Mesendoderm (in vitro differentiated cells): ENCODE results near the gene VAPA.

Experiments
- DNase-seq: peaks from one replicate; pipeline ENCODE4 v3.0.0; 2013
- H2AK5ac ChIP-seq: 2 replicates; pipeline ENCODE4 v1.6.1; 2013; ENCODE audit warnings: low read length, inconsistent platforms
- H2BK120ac ChIP-seq: 2 replicates; pipeline ENCODE4 v1.6.1; 2013; ENCODE audit warnings: low read depth, mild to moderate bottlenecking, low read length, moderate library complexity, mixed read lengths
- H2BK15ac ChIP-seq: replicated peaks from 2 replicates; pipeline ENCODE4 v1.6.1; 2013; ENCODE audit warnings: low read depth, mild to moderate bottlenecking, moderate library complexity
- H2BK5ac ChIP-seq: 2 replicates; pipeline ENCODE4 v1.6.1; 2013; ENCODE audit warnings: low read length, inconsistent platforms
- H3K18ac ChIP-seq: 2 replicates; pipeline ENCODE4 v1.6.1; 2013; ENCODE audit warnings: mild to moderate bottlenecking, low read length, mixed read lengths
- H3K23ac ChIP-seq: one replicate; pipeline ENCODE4 v1.6.1; 2013; ENCODE audit warnings: low read length
- H3K27ac ChIP-seq: 2 replicates; pipeline ENCODE4 v1.5.1; 2013; ENCODE audit warnings: low read depth, mild to moderate bottlenecking, inconsistent platforms, low read length, moderate library complexity
- H3K27me3 ChIP-seq: 2 replicates; pipeline ENCODE4 v1.6.1; 2013; ENCODE audit warnings: low read length, control low read depth, mild to moderate bottlenecking, inconsistent platforms; ENCODE audit not compliant: insufficient read depth, poor library complexity
- H3K36me3 ChIP-seq: 2 replicates; pipeline ENCODE4 v1.6.1; 2013; ENCODE audit warnings: low read length, inconsistent platforms; ENCODE audit not compliant: control insufficient read depth, insufficient read depth
- H3K4ac ChIP-seq: one replicate; pipeline ENCODE4 v1.6.1; 2013; ENCODE audit warnings: low read depth, mild to moderate bottlenecking, low read length, moderate library complexity
- H3K4me1 ChIP-seq: 2 replicates; pipeline ENCODE4 v1.6.1; 2013; ENCODE audit warnings: low read depth, low read length, inconsistent platforms; ENCODE audit not compliant: control insufficient read depth
- H3K4me2 ChIP-seq: 2 replicates; pipeline ENCODE4 v1.6.1; 2013; ENCODE audit warnings: low read length
- H3K4me3 ChIP-seq: 2 replicates; pipeline ENCODE4 v1.5.1; 2013; ENCODE audit warnings: mild to moderate bottlenecking, low read length
- H3K56ac ChIP-seq: one replicate; pipeline ENCODE4 v1.6.1; 2013; ENCODE audit warnings: low read length
- H3K79me1 ChIP-seq: 2 replicates; pipeline ENCODE4 v1.6.1; 2013; ENCODE audit warnings: low read length, inconsistent platforms
- H3K79me2 ChIP-seq: 2 replicates; pipeline ENCODE4 v1.6.1; 2013; ENCODE audit warnings: mild to moderate bottlenecking, low read length; ENCODE audit not compliant: control insufficient read depth, insufficient read depth
- H3K9ac ChIP-seq: 2 replicates; pipeline ENCODE4 v1.6.1; 2013; ENCODE audit warnings: low read length, inconsistent platforms
- H4K5ac ChIP-seq: one replicate; pipeline ENCODE4 v1.6.1; 2013; ENCODE audit warnings: low read length
- H4K8ac ChIP-seq: one replicate; pipeline ENCODE4 v1.6.1; 2013; ENCODE audit warnings: low read depth, mild to moderate bottlenecking, control low read depth, low read length, moderate library complexity
- whole genome bisulfite sequencing: extraction: QIAGEN DNeasy Blood & Tissue Kit; methylation state at CpG from one replicate; pipeline ENCODE4 v1.1.7; 2013; ENCODE audit warnings: low lambda C conversion rate, missing lambda C conversion rate; ENCODE audit not compliant: insufficient coverage; ENCODE audit errors: extremely low coverage; 5-methylcytosine and 5-hydroxymethylcytosine counted together

Gene VAPA

DNA sequence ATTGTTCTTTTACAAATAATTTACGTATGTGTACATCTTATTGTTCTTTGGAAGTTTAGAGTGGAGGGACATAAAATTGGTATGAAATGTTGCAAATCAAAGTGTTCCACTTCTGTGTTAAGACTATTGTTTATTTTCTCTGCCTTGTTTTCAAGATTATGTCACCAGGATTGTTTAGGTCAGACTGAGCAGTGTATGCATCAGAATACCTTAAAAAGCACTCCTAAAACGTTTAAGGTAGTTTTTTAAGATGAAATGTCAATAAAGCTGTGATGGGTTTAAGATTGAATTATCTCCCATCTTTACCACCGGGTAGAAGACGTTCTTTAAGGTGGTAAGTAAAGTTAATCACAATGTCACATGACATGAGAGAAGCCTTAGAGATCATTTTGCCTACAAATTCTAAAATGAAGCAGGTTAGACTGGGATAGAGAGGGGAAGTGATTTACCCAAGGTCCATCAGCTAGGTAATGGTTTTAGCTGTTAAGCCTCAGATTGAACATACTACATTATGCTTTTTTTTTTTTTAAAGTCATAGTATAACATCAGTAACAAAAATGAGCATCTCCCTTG is 10.6 kb downstream of the VAPA start:
- H3K56ac ChIP-seq: no peak overlapping the region
- H3K4me1 ChIP-seq: peaks cover 2% of the 10 kb centered on the region
- no peak overlapping the region for H2BK15ac ChIP-seq
- no peak overlapping the region for H2AK5ac ChIP-seq
- no peak overlapping the region for H3K18ac ChIP-seq
- H3K4me2 ChIP-seq: no peak overlapping the region
- H3K9ac ChIP-seq: no peak overlapping the region
- H4K5ac ChIP-seq: no peak overlapping the region
- no peak overlapping the region for H3K4me3 ChIP-seq
- H3K23ac ChIP-seq: no peak overlapping the region
- no peak overlapping the region for H3K4ac ChIP-seq
- no peak overlapping the region for H2BK5ac ChIP-seq
- no peak for DNase-seq
- no peak overlapping the region for H3K27ac ChIP-seq
- H3K36me3 ChIP-seq: no peaks in the 10 kb centered on the region
- no peaks in the 10 kb centered on the region for H3K27me3 ChIP-seq
- H3K79me1 ChIP-seq: peaks cover 3% of the 10 kb centered on the region
- no peak overlapping the region for H4K8ac ChIP-seq
- H2BK120ac ChIP-seq: no peak overlapping the region
- H3K79me2 ChIP-seq: peaks cover 63% of the 10 kb centered on the region
- WGBS: no CpG with 5 or more reads among the region's 4 CpGs

DNA sequence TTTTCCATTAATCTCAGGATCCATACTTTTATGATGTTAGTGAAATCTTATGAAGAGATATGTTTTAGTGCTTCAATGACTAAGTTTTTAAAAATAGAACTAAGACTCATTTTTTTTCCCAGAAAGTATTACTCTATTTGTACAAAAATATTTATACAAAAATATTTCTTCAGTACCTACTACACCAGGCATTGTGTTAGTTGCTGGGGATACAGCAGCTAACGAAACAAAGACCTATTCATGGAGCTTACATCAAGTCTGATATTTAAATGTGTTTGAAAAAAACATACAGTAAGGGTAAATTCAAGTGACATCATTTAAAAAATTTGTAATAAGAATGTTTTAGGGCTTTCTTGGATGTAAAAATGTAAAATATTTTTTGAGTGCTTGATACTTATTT is 11.6 kb downstream of the VAPA start:
- H3K18ac ChIP-seq: no peak overlapping the region
- WGBS: no CpG with 5 or more reads among the region's 1 CpG
- H3K9ac ChIP-seq: no peak overlapping the region
- H2BK120ac ChIP-seq: no peak overlapping the region
- no peak overlapping the region for H3K4me2 ChIP-seq
- no peak overlapping the region for H4K5ac ChIP-seq
- peaks cover 2% of the 10 kb centered on the region for H3K4me1 ChIP-seq
- H3K36me3 ChIP-seq: no peaks in the 10 kb centered on the region
- H3K79me1 ChIP-seq: peaks cover 2% of the 10 kb centered on the region
- no peak overlapping the region for H3K4me3 ChIP-seq
- H3K56ac ChIP-seq: no peak overlapping the region
- no peaks in the 10 kb centered on the region for H3K27me3 ChIP-seq
- no peak for DNase-seq
- H3K4ac ChIP-seq: no peak overlapping the region
- no peak overlapping the region for H3K23ac ChIP-seq
- no peak overlapping the region for H2AK5ac ChIP-seq
- no peak overlapping the region for H2BK15ac ChIP-seq
- H3K79me2 ChIP-seq: peaks cover 58% of the 10 kb centered on the region
- no peak overlapping the region for H2BK5ac ChIP-seq
- no peak overlapping the region for H4K8ac ChIP-seq
- H3K27ac ChIP-seq: no peak overlapping the region

DNA sequence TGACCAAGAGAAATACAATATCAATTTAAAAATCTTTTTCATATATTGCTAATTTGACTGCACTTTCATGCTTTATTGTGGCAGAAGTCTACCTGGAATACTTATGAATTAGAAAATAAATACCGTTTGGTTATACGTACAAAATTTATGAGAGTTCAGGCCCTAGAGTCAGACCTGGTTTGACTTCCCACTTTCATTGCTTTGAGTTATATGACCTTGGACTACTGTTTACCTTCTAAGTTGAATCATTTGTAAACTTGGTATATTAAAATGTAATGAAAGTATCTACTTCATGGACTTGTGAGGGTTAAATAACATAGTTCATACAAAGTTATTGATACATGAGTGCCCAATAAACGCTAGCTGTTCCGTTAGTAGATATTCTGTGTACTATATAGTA is 12.0 kb downstream of the VAPA start:
- DNase-seq: no peak
- H3K9ac ChIP-seq: no peak overlapping the region
- no peak overlapping the region for H2AK5ac ChIP-seq
- H2BK5ac ChIP-seq: no peak overlapping the region
- no peak overlapping the region for H3K27ac ChIP-seq
- H3K4ac ChIP-seq: no peak overlapping the region
- H3K4me2 ChIP-seq: no peak overlapping the region
- H3K23ac ChIP-seq: no peak overlapping the region
- H4K8ac ChIP-seq: no peak overlapping the region
- H3K36me3 ChIP-seq: no peaks in the 10 kb centered on the region
- H3K79me1 ChIP-seq: no peaks in the 10 kb centered on the region
- H3K27me3 ChIP-seq: no peaks in the 10 kb centered on the region
- no CpG with 5 or more reads among the region's 4 CpGs for WGBS
- no peak overlapping the region for H2BK120ac ChIP-seq
- H3K4me3 ChIP-seq: no peak overlapping the region
- peaks cover 2% of the 10 kb centered on the region for H3K4me1 ChIP-seq
- H2BK15ac ChIP-seq: no peak overlapping the region
- no peak overlapping the region for H4K5ac ChIP-seq
- H3K79me2 ChIP-seq: peaks cover 54% of the 10 kb centered on the region
- no peak overlapping the region for H3K56ac ChIP-seq
- no peak overlapping the region for H3K18ac ChIP-seq

DNA sequence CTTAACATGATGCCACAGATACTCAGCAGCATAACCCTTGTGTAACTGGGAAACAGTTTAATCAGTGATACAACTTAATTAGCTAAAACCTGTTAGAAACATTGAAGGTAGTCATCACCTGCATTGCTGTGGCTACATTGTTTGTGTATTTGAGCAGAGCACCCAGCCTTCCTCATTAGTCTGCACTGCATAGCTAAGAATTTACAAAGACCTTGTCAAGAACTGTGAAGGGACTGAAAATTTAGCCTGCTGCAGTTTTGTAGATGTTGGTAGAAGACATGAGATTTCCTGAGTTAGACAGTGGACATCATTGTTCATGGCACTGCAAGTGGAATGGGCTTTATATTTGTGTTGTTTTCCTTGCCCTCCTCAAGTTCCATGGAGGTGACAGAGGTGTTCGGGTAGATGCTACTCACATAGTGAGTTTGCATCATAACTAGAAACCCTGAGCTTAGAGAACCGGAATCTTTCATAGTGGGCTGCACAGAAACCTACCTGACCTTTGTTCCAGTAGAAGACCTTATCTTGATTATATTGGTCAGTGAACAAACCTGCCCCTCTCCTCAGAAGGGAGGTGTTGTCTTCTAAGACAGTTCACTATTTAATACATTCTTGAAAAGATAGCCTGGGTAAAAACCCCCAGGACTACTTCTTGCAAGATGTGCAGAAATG is 12.5 kb downstream of the VAPA start:
- H3K56ac ChIP-seq: no peak overlapping the region
- H4K8ac ChIP-seq: no peak overlapping the region

DNA sequence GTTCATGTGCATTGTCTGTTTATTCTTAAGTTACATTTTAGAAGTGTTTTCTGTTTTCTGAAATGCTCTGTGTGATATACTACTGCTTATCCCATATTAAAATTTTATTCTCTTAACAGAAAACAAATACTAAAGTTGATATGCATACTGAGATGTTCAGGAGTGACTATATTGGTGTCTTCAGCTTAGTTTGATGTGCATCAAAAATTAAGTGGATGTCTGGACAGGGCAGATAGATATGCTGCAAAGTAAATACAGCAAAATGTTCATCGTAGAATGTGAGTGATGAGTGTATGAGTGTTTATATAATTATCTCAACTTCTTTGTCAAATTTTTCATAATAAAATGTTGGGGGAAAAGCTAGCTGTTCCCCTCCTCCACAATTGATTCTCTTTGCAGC is 13.2 kb downstream of the VAPA start:
- Histone ChIP-seq H3K79me1 (no peaks in the 10 kb centered on the region), H3K36me3 (no peaks in the 10 kb centered on the region), H3K27ac (no peak overlapping the region), H2BK15ac (no peak overlapping the region), H2BK120ac (no peak overlapping the region), H3K9ac (no peak overlapping the region), H3K27me3 (no peaks in the 10 kb centered on the region), H3K79me2 (peaks cover 50% of the 10 kb centered on the region), H2AK5ac (no peak overlapping the region), H2BK5ac (no peak overlapping the region), H3K4me2 (no peak overlapping the region), H3K56ac (no peak overlapping the region), H3K4me3 (no peak overlapping the region), H3K23ac (no peak overlapping the region), H3K4me1 (peaks cover 2% of the 10 kb centered on the region), H3K4ac (no peak overlapping the region), H3K18ac (no peak overlapping the region), H4K8ac (no peak overlapping the region), H4K5ac (no peak overlapping the region)
- no CpG with 5 or more reads among the region's 1 CpG for whole genome bisulfite sequencing
- no peak for DNase-seq

More for the DNA sequence above, 12.5 kb downstream of the VAPA start:
- no peak overlapping the region for H2BK15ac ChIP-seq
- H3K79me2 ChIP-seq: peaks cover 52% of the 10 kb centered on the region
- no peak overlapping the region for H2BK120ac ChIP-seq
- no peak overlapping the region for H3K4ac ChIP-seq
- no peaks in the 10 kb centered on the region for H3K79me1 ChIP-seq
- H2BK5ac ChIP-seq: no peak overlapping the region
- H3K36me3 ChIP-seq: no peaks in the 10 kb centered on the region
- H3K23ac ChIP-seq: no peak overlapping the region
- no peak overlapping the region for H3K18ac ChIP-seq
- DNase-seq: peak; percentile 68
- no peak overlapping the region for H3K4me3 ChIP-seq
- no peak overlapping the region for H3K27ac ChIP-seq
- H3K4me1 ChIP-seq: peaks cover 2% of the 10 kb centered on the region
- no peaks in the 10 kb centered on the region for H3K27me3 ChIP-seq
- WGBS: no CpG with 5 or more reads among the region's 2 CpGs
- no peak overlapping the region for H4K5ac ChIP-seq
- no peak overlapping the region for H2AK5ac ChIP-seq
- H3K4me2 ChIP-seq: no peak overlapping the region
- H3K9ac ChIP-seq: no peak overlapping the region
